ENCODE measurements around the gene SMNDC1.
"Not testable (repeated sequence)": the region's sequence is repeated elsewhere in the genome, so short reads cannot be mapped to it uniquely, and the experiment has no call there.

The SMNDC1 gene

GRCh38 chr10:110251392-110251791 lies 53.3 kb downstream of the SMNDC1 start:
- not testable (repeated sequence) for DNase-seq (ENCODE audit: low read depth)

- DNase-seq (ENCODE audit: low read depth): not testable (repeated sequence)
Observed at GRCh38 chr10:110249489-110249888, 55.2 kb downstream of the SMNDC1 start.

DNA sequence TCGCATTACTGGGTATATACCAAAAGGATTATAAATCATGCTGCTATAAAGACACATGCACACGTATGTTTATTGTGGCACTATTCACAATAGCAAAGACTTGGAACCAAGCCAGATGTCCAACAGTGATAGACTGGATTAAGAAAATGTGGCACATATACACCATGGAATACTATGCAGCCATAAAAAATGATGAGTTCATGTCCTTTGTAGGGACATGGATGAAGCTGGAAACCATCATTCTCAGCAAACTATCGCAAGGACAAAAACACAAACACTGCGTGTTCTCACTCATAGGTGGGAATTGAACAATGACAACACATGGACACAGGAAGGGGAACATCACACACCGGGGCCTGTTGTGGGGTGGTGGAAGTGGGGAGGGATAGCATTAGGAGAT lies 56.9 kb downstream of the SMNDC1 start:
- not testable (repeated sequence) for DNase-seq (ENCODE audit: low read depth)

DNA sequence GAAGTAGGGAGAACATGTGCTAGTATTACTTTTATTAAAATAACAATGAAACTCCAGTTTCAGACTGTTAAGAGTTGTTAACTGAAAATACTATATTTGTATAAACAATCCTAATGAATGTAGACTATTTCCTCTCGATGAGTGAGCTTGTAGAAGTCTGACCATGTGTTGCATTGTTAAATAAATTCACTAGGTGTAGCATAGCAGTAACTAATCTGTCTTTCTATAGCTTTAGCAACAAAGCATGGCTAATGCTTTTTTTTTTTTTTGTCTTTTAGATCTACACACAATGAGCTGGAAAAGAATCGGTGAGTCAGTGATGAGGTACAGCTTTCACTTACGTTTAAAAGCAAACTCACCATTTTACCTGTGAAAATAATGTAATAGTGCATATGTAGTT lies 60.2 kb downstream of the SMNDC1 start:
- DNase-seq (ENCODE audit: low read depth): no peak

GRCh38 chr10:110242511-110242910 lies 62.2 kb downstream of the SMNDC1 start:
- no peak for DNase-seq (ENCODE audit: low read depth)

DNA sequence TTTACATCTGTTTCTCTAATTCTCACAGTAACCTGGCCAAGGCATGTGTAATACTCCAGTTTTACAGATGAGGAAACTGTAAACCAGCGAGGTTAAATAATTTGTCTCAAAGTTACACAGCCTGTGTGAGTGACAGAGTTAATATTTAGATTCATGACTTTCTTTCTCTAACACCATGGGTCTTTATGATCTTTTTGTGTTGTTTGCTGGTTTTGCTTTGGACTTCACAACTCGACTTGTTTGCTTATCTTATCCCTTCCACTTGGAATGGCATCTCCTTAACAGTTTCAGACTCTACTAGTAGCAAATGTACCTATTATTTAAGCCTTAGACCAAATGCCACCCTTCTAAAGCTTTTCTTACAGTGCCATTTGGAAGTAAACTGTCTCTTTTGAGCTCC lies 62.9 kb downstream of the SMNDC1 start:
- DNase-seq (ENCODE audit: low read depth): no peak

GRCh38 chr10:110241407-110241806 lies 63.3 kb downstream of the SMNDC1 start:
- DNase-seq (ENCODE audit: low read depth): no peak

Measured in activated T-cell treated with anti-CD3 and anti-CD28 coated beads for 24 hours (primary cell).